Measurements from ENCODE around the gene LAPTM5.

The LAPTM5 gene

GRCh38 chr1:30757352-30758120 lies at the start of gene LAPTM5:
Gene LAPTM5 (minus strand): TSS chr1:30757774. CDS start chr1:30757745, 29 bp downstream.
- H3K4me3 ChIP-seq (ENCODE audit: low read length), result peak within 1 kb of the TSS; percentile 2
- H3K4me1 ChIP-seq (ENCODE audit: control insufficient read depth, insufficient read depth, low read length), result peaks cover 29% of the 10 kb centered on the region
- peak within 1 kb of the TSS; percentile 27 for H3K9ac ChIP-seq (ENCODE audit: low read length)
- no peaks in the 10 kb centered on the region for H3K9me3 ChIP-seq (ENCODE audit: control insufficient read depth, low read length)
- DNase-seq (ENCODE audit: low read depth), result no peak
- H3K36me3 ChIP-seq (ENCODE audit: control insufficient read depth, insufficient read depth, low read length, severe bottlenecking), result no peaks in the 10 kb centered on the region
- H3K27me3 ChIP-seq (replicated peaks; ENCODE audit: control insufficient read depth, insufficient read depth, low read length), result no peaks in the 10 kb centered on the region

- Histone ChIP-seq H3K4me3 (ENCODE audit: low read length) (no peak overlapping the region), H3K27me3 (replicated peaks; ENCODE audit: control insufficient read depth, insufficient read depth, low read length) (no peaks in the 10 kb centered on the region), H3K4me1 (ENCODE audit: control insufficient read depth, insufficient read depth, low read length) (peaks cover 47% of the 10 kb centered on the region), H3K9me3 (ENCODE audit: control insufficient read depth, low read length) (no peaks in the 10 kb centered on the region), H3K36me3 (ENCODE audit: control insufficient read depth, insufficient read depth, low read length, severe bottlenecking) (no peaks in the 10 kb centered on the region), H3K9ac (ENCODE audit: low read length) (peak overlapping the region; percentile 30)
- no peak for DNase-seq (ENCODE audit: low read depth)
Observed at GRCh38 chr1:30806381-30807317, 49.1 kb upstream of the LAPTM5 start.

- H3K36me3 ChIP-seq (ENCODE audit: control insufficient read depth, insufficient read depth, low read length, severe bottlenecking), result no peaks in the 10 kb centered on the region
- H3K4me3 ChIP-seq (ENCODE audit: low read length), result no peak overlapping the region
- no peak overlapping the region for H3K9ac ChIP-seq (ENCODE audit: low read length)
- no peaks in the 10 kb centered on the region for H3K9me3 ChIP-seq (ENCODE audit: control insufficient read depth, low read length)
- peaks cover 42% of the 10 kb centered on the region for H3K4me1 ChIP-seq (ENCODE audit: control insufficient read depth, insufficient read depth, low read length)
- H3K27me3 ChIP-seq (replicated peaks; ENCODE audit: control insufficient read depth, insufficient read depth, low read length), result peaks cover 4% of the 10 kb centered on the region
- DNase-seq (ENCODE audit: low read depth), result no peak
Observed at GRCh38 chr1:30805304-30806003, 47.9 kb upstream of the LAPTM5 start.

GRCh38 chr1:30804822-30805221 lies 47.2 kb upstream of the LAPTM5 start:
- Histone ChIP-seq H3K36me3 (ENCODE audit: control insufficient read depth, insufficient read depth, low read length, severe bottlenecking) (no peaks in the 10 kb centered on the region), H3K4me3 (ENCODE audit: low read length) (no peak overlapping the region), H3K27me3 (replicated peaks; ENCODE audit: control insufficient read depth, insufficient read depth, low read length) (peaks cover 4% of the 10 kb centered on the region), H3K4me1 (ENCODE audit: control insufficient read depth, insufficient read depth, low read length) (peaks cover 36% of the 10 kb centered on the region), H3K9me3 (ENCODE audit: control insufficient read depth, low read length) (no peaks in the 10 kb centered on the region), H3K9ac (ENCODE audit: low read length) (no peak overlapping the region)
- no peak for DNase-seq (ENCODE audit: low read depth)

GRCh38 chr1:30804352-30804751 lies 46.8 kb upstream of the LAPTM5 start:
- no peaks in the 10 kb centered on the region for H3K36me3 ChIP-seq (ENCODE audit: control insufficient read depth, insufficient read depth, low read length, severe bottlenecking)
- DNase-seq (ENCODE audit: low read depth), result no peak
- H3K9ac ChIP-seq (ENCODE audit: low read length), result no peak overlapping the region
- H3K27me3 ChIP-seq (replicated peaks; ENCODE audit: control insufficient read depth, insufficient read depth, low read length), result peaks cover 4% of the 10 kb centered on the region
- no peaks in the 10 kb centered on the region for H3K9me3 ChIP-seq (ENCODE audit: control insufficient read depth, low read length)
- peaks cover 33% of the 10 kb centered on the region for H3K4me1 ChIP-seq (ENCODE audit: control insufficient read depth, insufficient read depth, low read length)
- H3K4me3 ChIP-seq (ENCODE audit: low read length), result no peak overlapping the region

- Histone ChIP-seq H3K36me3 (ENCODE audit: control insufficient read depth, insufficient read depth, low read length, severe bottlenecking) (no peaks in the 10 kb centered on the region), H3K27me3 (replicated peaks; ENCODE audit: control insufficient read depth, insufficient read depth, low read length) (peaks cover 4% of the 10 kb centered on the region), H3K4me1 (ENCODE audit: control insufficient read depth, insufficient read depth, low read length) (peaks cover 29% of the 10 kb centered on the region), H3K4me3 (ENCODE audit: low read length) (no peak overlapping the region), H3K9me3 (ENCODE audit: control insufficient read depth, low read length) (no peaks in the 10 kb centered on the region), H3K9ac (ENCODE audit: low read length) (peak overlapping the region; percentile 12)
- DNase-seq (ENCODE audit: low read depth), result no peak
Observed at GRCh38 chr1:30803562-30803961, 46.0 kb upstream of the LAPTM5 start.

GRCh38 chr1:30801771-30802198 lies 44.2 kb upstream of the LAPTM5 start:
- peaks cover 4% of the 10 kb centered on the region for H3K27me3 ChIP-seq (replicated peaks; ENCODE audit: control insufficient read depth, insufficient read depth, low read length)
- no peaks in the 10 kb centered on the region for H3K9me3 ChIP-seq (ENCODE audit: control insufficient read depth, low read length)
- peak overlapping the region; percentile 46 for H3K9ac ChIP-seq (ENCODE audit: low read length)
- H3K36me3 ChIP-seq (ENCODE audit: control insufficient read depth, insufficient read depth, low read length, severe bottlenecking), result no peaks in the 10 kb centered on the region
- peak overlapping the region; percentile 36 for H3K4me3 ChIP-seq (ENCODE audit: low read length)
- DNase-seq (ENCODE audit: low read depth), result peak; percentile 90
- H3K4me1 ChIP-seq (ENCODE audit: control insufficient read depth, insufficient read depth, low read length), result peaks cover 28% of the 10 kb centered on the region

GRCh38 chr1:30799233-30799511 lies 41.6 kb upstream of the LAPTM5 start:
- no peak for DNase-seq (ENCODE audit: low read depth)
- H3K36me3 ChIP-seq (ENCODE audit: control insufficient read depth, insufficient read depth, low read length, severe bottlenecking), result no peaks in the 10 kb centered on the region
- peaks cover 4% of the 10 kb centered on the region for H3K27me3 ChIP-seq (replicated peaks; ENCODE audit: control insufficient read depth, insufficient read depth, low read length)
- H3K4me3 ChIP-seq (ENCODE audit: low read length), result no peak overlapping the region
- H3K4me1 ChIP-seq (ENCODE audit: control insufficient read depth, insufficient read depth, low read length), result peaks cover 27% of the 10 kb centered on the region
- H3K9ac ChIP-seq (ENCODE audit: low read length), result peak overlapping the region; percentile 29
- no peaks in the 10 kb centered on the region for H3K9me3 ChIP-seq (ENCODE audit: control insufficient read depth, low read length)

- H3K4me1 ChIP-seq (ENCODE audit: control insufficient read depth, insufficient read depth, low read length), result peaks cover 26% of the 10 kb centered on the region
- peak overlapping the region; percentile 29 for H3K9ac ChIP-seq (ENCODE audit: low read length)
- peaks cover 5% of the 10 kb centered on the region for H3K27me3 ChIP-seq (replicated peaks; ENCODE audit: control insufficient read depth, insufficient read depth, low read length)
- no peaks in the 10 kb centered on the region for H3K9me3 ChIP-seq (ENCODE audit: control insufficient read depth, low read length)
- H3K36me3 ChIP-seq (ENCODE audit: control insufficient read depth, insufficient read depth, low read length, severe bottlenecking), result no peaks in the 10 kb centered on the region
- H3K4me3 ChIP-seq (ENCODE audit: low read length), result no peak overlapping the region
- no peak for DNase-seq (ENCODE audit: low read depth)
Observed at GRCh38 chr1:30798389-30799232, 41.0 kb upstream of the LAPTM5 start.

GRCh38 chr1:30795026-30795425 lies 37.5 kb upstream of the LAPTM5 start:
- Histone ChIP-seq H3K9ac (ENCODE audit: low read length) (no peak overlapping the region), H3K4me3 (ENCODE audit: low read length) (no peak overlapping the region), H3K9me3 (ENCODE audit: control insufficient read depth, low read length) (peaks cover 6% of the 10 kb centered on the region), H3K36me3 (ENCODE audit: control insufficient read depth, insufficient read depth, low read length, severe bottlenecking) (no peaks in the 10 kb centered on the region), H3K4me1 (ENCODE audit: control insufficient read depth, insufficient read depth, low read length) (peaks cover 17% of the 10 kb centered on the region), H3K27me3 (replicated peaks; ENCODE audit: control insufficient read depth, insufficient read depth, low read length) (peaks cover 29% of the 10 kb centered on the region)
- no peak for DNase-seq (ENCODE audit: low read depth)

Measured in adipocyte (in vitro differentiated cells).